HUDEP-2 (cell line): ENCODE results near the gene GABRR2.
"Not testable (repeated sequence)": the region's sequence is repeated elsewhere in the genome, so short reads cannot be mapped to it uniquely, and the experiment has no call there.

ENCODE experiments used
- DNase-seq, 76 experiments: peaks; one replicate each; lab custom pipeline; 2025; ENCODE audit not compliant: unreplicated experiment in 76 of 76; lab: John Stamatoyannopoulos, UW

GABRR2 gene

DNA sequence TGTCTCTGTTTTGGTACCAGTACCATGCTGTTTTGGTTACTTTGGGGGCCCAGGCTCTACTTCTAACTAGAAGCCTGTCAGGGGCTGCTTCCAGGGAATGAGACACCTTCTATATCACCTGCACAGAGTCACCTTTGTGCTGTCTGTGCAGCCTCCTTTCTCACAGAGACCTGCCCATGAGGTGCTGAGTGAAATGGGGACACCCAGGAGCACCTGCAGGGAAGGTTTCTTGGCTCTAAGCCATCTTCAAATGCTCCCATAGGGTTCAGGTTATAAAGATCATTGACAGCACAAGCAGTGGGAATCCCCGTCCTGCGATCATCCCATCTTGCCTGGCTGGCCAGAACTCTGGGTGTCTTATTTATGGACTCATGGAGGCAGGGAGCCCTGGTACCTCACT, 19.1 kb downstream of the GABRR2 start:
- DNase-seq = no peak

DNA sequence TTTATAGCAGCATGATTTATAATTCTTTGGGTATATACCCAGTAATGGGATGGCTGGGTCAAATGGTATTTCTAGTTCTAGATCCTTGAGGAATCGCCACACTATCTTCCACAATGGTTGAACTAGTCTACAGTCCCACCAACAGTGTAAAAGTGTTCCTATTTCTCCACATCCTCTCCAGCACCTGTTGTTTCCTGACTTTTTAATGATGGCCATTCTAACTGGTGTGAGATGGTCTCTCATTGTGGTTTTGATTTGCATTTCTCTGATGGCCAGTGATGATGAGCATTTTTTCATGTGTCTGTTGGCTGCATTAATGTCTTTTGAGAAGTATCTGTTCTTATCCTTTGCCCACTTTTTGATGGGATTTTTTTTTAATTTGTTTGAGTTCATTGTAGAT, 20.0 kb downstream of the GABRR2 start:
- DNase-seq = not testable (repeated sequence)

DNA sequence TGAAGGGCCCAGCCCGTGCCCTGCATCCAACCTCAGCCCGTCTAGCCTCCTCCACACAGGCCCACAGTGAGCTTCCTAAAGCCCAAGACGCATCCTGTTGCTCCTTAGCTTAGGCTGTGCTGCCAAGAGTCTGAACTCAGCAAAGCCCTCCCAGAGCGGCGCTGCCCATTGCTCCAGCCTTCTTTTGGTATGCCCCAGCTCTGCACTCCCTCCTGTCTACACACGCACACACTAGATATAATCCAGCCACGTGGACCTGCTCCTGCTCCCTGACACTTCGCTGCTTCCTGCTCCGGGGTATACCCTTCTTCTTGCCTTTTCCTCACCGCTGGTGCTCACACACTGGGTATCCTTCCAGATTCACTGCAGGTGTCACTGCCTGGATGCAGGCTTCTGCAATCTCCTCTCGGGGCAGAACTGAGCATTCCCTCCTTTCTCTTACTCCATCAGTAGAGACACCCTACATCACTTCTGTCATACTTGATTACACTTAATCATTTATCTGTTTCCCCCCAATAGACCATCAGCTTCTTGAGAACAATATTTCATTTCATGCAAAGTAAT, 23.8 kb downstream of the GABRR2 start:
- DNase-seq = no peak

DNA sequence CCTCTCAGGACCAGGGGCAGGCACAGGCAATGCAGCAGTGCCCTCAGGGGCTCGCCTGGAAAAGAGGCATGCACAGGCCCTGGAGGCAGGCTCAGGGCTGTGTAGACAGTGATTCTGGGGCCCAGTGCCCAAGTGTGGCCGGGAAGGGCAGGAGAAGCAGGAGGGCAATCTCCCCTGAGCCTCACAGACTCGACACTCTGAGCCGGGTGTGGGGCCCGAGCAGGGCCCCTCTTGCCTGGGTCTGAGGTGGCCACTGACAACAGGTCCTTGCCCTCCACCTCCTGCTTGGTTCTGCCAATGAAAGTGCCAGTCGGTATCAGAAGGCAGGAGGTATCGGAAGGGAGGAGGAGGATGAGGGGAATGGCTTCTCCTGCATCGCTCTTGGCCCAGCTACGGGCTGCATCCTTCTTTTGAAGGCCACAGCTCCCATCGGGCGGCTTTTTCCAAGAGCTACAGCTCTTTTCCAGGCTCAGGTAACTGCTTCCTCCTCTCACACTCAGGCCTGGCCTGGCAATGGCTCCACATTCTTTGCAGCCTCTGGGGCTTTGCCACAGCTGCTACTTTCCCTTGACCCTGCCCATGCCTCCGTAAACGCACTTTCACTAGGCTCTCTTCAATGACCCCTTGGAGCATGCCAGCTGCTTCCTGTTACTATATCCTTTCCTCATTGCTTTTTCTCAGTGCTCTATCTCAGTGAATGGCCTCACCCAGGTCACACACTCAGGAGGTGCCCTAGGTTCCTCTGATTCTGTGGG, 24.5 kb downstream of the GABRR2 start:
- no peak for DNase-seq

DNA sequence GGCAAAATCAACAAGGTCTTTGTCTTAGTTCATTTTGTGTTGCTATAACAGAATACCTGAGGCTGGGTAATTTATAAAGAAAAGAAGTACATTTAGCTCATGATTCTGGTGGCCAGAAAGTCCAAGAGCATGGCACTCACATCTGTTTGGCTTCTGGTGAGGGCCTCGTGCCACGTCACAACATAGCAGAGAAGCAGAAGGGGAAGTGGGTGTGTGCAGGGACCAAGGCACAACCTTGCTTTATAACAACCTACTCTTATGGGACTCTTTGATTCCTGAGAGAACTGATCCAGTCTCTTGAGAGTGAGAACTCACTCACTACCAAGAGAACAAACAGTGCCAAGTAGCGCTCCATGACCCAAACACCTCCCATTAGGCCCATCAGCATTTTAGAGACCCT, 25.4 kb downstream of the GABRR2 start:
- DNase-seq = no peak

DNA sequence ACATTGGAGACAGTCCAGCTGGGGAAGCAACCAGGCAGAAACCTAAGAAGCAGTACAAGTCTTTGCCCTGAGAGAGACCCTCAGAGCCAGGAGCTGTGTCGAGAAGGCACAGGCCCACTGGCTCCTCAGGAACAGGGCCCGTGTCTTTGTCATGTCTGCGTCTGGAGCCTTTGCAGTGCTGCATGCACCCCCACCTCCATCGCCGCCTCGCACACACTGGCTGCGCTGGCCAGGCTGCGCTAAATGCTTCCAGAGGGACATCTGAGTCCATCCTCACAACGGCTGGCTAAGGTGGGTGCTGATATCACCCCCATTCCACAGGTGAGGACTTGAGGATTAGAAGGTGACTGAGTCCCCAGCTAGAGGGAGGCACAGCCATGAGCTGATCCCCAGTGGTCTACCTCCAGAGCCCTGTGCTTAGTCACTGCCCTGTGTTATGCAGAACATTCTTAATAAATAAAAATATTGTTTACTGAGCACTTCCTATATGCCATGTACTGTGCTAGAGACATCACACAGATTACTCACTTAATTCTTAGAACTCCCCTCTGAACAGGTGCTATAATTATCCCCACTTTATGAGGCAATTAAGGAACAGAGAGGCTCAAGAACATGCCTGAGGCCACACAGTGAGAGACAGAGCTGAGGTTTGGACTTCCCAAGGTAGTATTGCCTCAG, 27.6 kb downstream of the GABRR2 start:
- no peak for DNase-seq

DNA sequence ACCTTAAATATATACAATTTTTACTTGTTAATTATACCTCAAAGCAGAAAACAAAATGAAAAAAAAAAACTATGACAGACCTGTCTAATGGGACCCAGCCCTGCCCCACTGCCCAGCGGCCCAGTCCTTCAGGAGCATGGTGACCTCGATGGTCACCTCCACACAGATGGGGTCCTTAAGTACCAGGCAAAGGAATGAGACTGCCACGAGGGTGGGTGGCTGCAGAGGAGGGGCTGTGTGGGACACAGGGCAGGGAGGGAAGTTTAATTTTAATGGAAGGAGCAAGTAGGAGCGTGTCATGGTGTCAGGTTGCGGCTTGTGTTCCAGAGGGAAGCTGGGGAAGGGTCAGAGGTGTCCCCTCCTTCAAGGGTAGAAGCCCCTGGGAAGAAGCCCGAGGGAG, 28.6 kb downstream of the GABRR2 start:
- no peak for DNase-seq

DNA sequence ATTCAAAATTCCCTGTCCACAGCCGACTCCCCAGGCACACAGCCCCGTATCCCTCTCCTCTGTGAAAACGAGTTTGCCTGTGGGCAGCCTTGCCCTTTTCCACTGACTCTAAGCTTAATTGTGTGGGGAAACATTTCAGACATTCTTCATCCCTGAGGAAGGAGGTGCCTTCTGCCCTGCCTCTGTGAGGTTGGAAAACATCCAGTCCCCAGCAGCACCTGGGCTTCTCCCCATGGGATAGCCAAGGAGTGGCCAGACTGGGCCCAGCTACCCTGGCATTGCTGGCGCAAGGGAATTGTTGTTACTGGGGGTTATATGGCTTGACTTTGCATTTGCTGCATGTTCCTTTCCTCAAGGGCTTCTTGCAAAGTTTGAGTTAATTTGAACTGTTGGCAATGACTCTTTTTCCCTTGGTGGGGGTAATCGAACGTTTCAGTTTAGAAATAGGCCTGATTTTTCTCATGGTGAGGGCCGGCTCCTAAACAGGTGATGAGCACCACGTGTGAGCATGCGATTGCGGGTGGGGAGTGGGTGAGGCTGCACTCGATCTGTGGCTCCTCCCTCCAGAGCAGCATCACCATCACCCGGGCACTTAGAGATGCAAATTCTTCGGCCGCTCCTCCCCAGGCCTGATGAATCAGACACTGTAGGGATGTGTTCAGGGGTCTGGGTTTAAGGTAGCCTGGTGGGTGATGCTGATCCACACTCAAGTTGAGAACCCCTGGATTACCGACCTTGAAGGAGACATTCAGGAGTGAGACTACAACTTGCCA, 29.9 kb downstream of the GABRR2 start:
- DNase-seq = no peak

DNA sequence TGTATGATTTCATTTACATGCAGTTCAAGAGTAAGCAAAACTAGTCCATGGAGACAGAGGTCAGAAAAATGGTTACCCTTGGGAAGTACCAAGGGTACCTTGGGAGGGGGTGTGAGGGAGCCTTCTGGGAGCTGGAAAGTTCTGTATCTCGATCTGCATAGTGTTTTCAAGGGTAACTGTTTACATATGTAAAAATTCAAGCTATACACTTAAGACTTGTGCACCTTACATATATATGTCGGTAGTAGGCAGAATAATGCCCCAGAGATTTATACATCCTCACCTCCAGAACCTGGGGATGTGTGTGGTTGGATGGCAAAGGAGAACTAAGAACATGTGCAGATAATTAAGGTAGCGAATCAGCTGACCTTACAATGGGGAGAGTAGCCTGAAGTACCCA, 31.0 kb downstream of the GABRR2 start:
- DNase-seq = no peak

DNA sequence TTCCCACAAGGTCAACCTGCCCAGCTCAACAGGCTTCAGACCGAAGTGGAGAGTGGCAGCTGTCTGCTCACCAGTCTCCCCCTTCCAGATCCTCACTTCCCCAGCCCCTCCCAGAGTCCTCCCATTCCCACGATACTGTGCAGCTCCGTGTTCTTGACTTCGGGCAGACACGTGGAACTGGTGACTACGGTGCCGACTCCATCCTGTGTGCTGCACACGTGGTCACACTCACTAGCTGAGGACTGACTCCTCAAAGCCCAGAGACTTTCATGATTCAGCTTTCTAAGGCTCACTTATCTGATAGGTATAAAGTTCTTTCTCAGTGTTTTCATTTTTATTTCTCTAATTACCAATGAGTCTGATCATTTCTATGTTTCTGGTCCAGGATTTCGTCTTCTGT, 32.4 kb downstream of the GABRR2 start:
- no peak for DNase-seq

DNA sequence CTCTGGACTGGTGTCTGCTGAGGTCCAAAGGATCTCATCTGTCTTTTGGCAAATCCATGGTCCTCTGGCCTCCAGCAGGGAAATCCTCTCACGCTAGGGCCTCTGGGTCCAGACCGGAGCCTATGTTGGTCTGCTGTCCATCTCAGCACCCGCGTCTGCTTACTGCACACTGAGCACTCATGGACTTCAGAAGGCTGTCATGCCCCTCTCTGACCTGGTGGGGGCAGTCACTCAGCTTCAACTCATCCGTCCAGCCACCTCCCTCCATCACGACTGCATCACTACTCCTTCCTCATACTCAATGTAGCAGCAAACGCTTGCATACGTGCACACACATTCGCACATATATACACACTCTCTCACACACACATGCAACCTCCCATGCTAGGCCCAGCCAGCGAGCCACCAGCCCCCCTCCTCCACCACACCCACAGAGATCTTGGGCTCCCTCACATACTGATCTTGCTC, 33.3 kb downstream of the GABRR2 start:
- peak in 51 of 76 experiments; percentile 9 to 77 (median 33) for DNase-seq

DNA sequence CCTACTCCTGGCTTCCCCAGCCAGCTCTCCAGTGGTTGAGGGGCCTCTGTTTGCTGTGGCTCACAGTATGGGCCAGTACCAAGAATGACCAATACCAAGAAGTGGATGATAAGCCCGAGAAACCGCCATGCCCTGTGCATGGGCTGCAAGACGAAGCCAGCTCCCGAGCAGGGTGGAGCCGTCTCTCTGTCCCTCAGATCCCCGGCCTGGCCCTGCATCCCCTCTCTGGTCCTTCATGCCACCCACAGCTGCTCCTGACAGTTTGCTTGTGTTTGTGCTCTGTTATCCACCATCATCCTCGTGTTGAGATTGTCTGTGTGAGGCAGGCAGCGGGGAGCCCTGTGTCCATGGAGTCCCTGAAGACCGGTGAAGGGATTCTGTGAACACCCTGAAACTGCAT, 36.1 kb downstream of the GABRR2 start:
- no peak for DNase-seq

DNA sequence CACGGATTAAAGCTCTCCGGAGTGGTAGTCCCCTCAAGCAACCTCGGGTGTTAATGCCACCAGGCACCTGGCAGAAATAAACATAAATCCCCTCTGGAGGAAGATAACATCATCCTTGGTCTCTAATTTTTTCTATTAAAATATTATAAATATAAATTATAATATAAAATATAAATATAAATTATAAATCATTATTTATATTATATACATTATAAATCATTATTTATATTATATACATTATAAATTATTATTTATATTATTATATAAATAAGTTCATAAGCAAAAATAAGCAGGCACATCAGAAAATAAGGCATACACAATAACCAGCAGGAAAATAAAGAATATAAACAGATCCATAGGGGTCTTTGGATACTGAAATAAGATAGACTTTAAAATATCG, 39.2 kb downstream of the GABRR2 start:
- no peak for DNase-seq

DNA sequence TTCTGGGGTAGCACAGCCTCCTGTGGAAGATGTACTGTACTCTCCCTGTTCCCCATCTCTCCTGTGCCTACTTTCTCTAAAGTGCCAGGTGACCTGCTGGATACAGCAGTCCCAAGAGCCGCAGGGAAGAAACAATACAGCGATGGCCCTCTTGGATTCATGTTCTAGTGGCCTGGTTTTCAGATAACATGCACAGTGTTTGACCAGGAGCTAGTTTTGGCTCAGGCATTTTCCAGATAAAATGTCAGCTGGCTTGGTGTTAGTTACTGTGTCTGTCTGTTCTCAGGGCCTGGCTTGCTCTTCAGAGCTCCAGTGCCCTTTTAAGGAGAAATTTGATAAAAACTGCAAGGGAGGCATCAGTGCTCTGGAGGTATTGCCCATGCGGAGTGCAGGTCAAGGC, 41.3 kb downstream of the GABRR2 start:
- DNase-seq = no peak

DNA sequence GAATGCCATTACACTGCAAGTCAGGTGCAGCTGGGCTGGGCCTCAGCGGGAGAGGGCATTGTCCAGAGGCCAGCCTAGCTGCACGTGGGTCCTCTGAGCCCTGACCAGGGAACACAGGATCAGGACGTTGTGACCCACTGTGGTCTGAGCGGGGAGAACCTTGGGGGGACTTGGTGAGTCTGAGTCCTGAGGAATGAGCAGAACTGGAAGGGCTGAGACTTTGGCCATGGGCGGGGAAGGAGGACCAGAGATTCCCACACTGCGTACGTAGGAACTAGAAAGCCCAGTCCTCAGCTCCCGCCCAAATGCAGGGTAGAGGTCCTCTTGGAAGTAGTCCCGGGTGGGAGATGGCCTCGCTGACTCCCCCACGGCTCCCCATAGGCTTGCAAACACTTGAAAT, 42.5 kb downstream of the GABRR2 start:
- no peak for DNase-seq

DNA sequence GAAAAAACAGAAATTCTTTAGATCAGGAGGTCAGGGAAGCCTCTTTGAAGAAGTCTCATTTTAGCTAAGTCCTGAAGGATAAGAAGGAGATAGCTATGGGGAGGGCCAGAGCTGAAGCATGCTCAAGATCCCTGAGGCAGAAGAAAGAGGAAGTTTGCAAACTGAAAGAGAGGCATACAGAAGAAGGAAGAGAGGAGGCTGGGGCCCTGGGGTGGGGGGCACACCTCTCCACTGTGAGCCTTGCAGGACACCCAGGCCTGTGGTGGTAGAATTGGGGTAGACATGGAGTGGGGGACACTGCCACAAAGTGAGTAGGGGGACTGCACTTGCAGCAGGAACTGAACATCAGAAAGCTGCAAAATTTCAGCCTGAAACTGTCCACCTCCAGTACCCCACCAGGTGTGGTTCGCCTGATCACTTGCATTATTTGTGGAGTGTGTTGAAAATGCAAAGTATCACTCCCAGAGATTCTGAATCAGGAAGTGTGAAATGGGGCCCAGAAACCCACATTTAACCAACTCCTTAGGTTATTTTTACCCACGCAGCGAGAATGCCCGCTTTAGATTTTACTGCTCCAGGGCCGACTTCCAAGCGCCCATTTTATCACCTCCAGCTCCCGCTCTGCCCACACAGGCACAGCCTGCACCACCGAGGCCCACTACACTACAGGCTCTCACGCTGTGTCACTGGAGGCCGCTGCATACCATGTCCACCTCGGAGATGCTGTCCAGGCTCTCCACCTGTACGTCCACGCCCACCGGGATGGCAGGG, 44.0 kb downstream of the GABRR2 start:
- DNase-seq = no peak

DNA sequence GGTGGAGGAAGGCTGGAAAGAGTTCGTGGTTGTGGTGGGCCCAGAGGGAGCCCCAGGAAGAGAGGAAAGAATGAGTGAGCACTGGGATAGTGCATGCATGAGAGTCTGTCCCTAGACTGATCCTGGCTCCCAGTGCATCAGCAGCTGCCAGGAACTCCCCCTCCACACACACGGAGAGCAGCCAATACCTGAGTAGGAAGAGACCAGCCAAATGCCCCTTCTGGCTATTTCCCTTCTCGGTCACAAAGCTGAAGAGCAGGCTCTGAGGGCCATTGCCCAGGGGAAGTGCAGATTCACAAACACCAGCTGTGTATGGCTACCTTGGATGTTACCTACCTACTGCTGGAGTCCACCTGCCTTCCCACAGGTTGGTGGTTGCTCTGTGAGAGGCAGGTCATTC, 45.1 kb downstream of the GABRR2 start:
- DNase-seq = no peak

DNA sequence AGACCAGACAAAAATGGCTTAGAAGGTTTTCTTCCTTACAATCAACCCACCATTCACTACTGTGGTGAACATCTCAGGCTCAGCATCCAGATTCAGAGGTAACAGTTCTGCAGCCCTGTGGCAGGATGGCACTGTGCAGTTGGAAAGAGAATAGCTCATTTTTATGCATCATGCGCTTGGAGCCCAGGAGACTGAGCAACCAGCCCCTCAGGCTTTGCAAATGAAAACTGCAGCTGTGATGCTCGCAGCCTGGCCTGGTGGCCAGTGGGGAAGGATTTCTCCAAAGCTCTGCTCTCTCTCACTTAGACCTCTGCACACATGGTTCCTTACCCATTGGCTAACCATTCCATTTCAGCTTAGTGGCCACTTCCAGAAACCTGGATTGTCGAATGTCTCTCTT, 45.8 kb downstream of the GABRR2 start:
- no peak for DNase-seq

DNA sequence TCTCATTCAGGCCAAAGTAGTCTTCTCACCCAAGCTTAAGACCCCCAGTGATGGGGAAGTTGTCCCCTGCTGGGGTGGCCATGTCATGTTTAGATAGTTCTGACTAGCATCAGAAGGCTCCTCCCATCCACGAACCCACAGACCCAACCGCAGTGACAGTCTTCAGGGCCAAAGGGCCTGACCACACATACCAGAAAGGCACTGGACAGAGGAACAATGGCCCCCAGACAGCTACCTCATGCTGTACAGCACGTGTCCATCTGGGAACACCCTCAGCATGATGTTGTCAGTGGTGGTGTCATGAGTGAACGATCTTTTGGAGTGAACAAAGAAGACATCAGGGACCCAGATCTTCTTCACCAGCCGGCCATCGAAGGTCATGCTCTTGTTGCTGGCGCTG, 46.3 kb downstream of the GABRR2 start:
- no peak for DNase-seq

DNA sequence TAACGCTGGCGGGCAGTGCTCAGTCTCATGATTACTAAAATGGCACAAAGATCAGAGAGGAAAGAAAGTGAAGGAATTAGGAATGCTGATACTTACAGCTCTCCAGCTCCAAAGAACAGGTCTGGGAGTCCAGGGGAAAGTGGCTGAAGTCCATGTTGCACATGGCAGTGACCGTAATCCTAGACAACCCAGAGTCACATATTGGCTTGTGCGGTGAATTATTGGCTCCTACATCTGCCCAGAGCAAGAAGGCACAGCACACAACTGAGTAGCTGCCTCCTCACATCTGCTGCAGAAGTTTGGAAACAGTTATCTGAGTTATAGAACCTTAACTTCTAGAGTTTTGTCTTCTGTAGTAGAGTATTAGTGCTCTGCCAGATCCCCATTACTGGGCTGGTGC, 47.2 kb downstream of the GABRR2 start:
- DNase-seq = no peak

DNA sequence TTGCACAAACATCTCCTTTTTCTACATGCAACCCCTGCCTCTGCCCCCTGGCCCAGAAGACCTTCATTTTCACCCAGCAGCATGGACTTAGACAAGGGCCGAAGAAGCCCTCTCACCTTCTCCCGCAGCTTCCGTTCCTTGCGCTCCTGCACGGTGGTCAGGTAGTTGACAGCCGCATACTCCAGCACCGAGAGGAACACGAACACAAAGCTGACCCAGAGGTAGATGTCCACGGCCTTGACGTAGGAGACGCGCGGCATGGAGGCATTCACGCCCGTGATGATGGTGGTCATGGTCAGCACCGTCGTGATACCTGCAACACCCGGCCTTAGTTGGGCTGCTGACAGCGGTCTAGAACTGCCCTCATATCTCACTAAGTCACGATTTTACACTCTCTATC, 50.8 kb downstream of the GABRR2 start:
- DNase-seq = no peak
